Epidermal melanocyte (primary cell): ENCODE results near the gene BHMT2.

ENCODE experiments used
- DNase-seq: peaks from one replicate; pipeline ENCODE4 v3.0.0; 2011; ENCODE audit warnings: low spot score; ENCODE audit not compliant: insufficient read length

The BHMT2 gene, protein sequence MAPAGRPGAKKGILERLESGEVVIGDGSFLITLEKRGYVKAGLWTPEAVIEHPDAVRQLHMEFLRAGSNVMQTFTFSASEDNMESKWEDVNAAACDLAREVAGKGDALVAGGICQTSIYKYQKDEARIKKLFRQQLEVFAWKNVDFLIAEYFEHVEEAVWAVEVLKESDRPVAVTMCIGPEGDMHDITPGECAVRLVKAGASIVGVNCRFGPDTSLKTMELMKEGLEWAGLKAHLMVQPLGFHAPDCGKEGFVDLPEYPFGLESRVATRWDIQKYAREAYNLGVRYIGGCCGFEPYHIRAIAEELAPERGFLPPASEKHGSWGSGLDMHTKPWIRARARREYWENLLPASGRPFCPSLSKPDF

DNA sequence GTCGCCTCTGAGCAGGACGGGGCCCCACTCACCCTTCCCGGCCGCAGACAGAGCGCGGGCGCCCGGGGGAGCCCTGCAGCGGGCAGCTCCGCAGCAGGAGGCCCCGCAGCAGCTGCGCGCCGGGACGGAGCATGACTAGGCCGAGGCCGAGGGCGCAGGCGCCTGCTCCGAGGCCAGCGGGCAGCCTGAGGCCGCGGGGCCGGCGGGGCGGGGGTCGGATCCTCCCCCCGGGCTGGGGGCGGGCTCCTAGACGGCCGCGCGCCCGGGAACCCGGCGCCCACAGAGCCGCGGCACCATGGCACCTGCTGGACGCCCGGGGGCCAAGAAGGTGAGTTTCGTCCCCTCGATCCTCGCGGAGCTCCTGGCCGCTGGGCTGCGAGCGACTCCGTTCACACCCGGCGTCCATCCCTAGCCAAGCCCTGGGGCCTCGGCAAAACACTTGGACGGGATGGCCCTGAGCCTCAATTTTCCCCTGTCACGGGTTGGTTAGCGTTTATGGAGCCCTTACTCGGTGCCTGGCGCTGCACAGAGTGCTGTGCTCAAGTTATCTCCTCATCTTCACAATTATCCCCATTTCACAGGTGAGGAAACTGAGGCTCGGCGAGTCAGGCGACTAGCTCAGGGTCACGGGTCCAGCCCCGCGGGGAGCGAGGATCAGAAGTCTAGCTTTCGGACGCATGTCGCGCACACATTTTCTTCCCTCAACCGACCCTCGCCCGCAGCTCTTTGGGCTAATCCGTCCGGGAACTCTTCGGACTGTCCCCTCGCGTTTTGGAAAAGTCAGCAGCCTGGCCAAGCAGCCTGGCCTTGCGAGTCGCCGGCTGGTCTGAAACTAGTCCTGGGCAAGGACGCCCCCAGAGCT, at the start of gene BHMT2, which contains the start of gene DMGDH:
TSS of gene BHMT2 (plus strand) at position 280 of the 862 bp plus-strand sequence. CDS start at position 296, 16 bp downstream.
TSS of gene DMGDH (minus strand) at position 187 of the 862 bp plus-strand sequence. CDS start at position 133, 54 bp downstream.
- DNase-seq = peak; percentile 30

DNA sequence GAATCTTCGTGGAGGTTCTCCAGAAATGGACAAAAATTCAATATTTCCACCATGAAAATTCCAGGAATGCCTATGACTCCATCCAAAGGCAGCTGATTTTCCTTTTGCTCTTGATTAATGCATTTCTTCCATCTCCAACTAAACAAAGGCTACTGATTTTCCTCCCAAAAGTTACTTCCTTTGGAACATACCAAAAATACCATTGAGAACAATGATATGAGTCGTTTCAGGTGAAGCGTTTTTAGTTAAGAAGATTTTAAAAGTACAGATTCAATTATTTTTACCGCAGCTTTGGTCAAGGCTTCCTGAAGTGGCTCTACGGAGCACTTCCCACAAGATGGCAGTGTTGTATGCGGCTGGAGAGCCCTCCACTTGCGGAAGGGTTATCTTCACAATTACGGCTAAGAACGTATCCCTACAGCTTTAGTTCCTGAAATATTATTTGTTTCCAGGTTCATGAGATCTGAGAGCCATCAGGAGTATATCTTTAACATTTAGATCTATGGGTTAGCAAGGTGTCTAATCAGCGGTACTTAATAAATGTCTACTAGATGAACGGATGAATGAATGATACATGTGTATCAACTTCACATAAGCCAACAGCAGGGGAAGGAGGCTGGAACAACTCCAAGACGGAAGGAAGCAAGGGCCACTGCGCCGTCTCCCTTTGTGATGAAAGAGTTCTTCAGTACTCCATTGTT, 48.6 kb upstream of the BHMT2 start:
- peak; percentile 32 for DNase-seq

DNA sequence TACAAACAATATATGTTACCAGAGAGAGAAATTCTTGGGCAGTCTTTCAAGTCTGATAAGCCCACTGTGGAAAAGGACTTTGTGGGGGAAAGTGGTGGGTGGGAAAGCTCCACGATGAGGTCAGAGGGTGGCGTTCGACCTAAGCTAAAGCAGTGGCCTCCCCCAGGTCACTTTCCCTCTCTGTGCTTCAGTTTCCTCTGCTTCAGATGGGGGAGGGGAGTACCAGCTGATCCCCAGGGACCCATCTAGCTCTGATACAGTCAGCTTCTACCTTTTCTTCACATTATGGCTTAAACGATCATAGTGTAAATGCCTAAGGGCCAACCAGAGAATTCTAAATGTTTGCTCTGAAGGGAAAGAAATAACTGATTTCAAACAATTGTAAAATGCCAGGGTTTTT, 47.8 kb upstream of the BHMT2 start:
- no peak for DNase-seq

DNA sequence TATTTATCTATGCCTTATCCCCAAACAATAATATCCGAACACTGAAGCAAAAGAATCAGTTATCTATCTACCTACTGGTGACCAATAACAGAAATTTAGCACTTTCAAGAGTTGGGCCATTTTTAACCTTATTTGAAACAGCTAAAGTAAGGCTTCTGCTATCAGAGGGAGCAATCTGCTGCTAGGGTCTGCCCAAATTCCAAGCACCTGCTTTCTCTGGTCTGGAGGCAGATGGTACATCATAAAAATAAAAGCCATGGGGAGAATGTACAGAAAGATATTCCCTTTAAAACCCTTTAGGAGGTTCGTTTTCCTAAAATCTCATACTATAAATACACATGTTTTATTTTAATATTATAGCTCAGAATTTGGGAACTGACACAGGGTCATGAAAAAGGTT, 46.8 kb upstream of the BHMT2 start:
- DNase-seq = no peak

DNA sequence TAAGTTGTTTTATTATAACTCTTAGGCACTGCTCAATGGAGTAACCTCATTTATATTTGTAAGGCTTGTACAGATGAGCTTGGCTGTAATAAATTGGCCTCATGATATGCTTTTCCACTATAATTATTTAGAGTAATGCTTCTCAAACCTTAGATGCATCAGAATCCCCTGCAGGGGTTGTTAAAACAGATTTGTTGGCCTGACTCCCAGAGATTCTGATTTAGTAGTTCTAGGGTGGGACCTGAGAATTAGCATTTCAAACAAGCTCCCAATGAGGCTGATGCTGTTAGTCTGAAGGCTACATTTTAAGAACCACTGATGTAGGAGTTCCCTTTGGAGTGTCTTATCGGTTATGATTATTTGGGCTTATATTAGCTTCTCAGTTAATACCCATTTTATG, 46.2 kb upstream of the BHMT2 start:
- no peak for DNase-seq

DNA sequence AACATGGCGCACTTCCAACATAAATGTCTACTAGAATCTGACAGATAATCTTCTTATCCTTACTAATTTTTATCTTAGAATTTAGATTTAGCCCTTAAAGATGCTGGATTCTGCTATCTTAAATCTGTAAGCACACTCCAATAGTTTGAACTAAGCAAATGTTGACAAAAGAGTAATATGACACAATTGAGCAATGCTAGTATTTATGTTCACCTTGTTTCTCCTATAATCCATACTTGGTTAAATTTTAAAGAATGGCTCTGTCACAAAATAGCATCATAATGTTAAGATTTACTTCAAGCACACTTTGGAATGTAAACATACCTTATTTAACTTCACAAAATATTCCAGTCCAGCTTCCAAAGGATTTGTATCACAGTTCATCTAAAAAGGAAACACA, 45.6 kb upstream of the BHMT2 start:
- no peak for DNase-seq

DNA sequence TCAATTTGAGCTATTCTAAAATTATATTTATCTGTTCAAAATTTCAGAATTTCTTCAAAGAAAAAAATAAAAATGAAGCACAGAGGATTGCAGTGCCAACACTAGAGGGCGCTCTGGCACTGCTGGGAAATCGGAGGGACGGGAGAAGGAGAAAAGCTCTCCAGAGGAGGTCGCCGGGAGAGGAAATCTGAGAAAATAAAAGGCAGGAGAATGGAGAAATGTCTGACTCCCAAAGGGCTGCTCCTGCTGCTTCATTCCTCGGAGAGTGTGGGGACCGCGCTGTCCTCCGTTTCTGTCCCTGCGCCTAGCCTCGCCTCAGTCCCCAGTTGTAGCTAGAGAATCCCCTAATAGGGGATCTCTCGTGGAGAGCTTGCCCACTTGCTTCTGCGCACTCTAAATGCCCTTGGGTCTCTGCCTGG, 44.5 kb upstream of the BHMT2 start:
- DNase-seq = peak; percentile 43

DNA sequence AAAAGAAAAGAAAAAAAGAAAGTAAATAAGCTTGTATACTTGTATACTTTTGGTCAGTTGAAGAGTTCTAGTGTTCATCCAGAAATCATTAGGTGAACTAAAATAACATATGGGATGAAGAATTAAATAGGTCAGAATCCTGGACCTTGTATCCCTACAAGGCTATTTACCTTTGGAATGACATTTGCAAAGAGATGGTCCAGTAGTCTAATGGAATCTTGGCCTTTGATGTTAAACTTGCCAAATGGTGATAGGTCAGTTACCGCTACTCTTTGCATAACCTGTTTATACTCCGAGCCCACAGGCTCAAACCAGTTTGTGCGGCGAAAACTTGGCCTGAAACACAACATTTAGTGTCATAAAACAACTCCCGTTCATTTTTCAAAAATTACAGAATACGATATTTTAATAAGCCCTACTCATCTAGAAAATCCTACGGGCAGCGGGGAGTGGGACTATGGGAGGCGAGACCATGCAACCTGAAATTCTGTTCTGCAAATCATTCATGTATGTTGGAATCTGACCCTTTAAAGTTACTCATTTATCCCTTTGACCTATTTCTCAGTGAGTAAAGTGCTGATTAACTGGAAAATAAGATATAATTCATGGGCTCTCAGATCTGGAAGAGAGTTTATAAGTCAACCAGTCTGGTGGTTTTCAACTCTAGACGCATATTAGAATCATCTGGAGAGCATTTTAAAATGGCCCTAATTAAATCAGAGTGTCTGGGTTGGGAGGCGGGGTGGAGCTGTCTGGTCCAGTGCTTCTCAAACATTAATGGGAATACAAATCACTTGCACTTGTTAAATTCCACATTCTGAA, 38.7 kb upstream of the BHMT2 start:
- DNase-seq = no peak

DNA sequence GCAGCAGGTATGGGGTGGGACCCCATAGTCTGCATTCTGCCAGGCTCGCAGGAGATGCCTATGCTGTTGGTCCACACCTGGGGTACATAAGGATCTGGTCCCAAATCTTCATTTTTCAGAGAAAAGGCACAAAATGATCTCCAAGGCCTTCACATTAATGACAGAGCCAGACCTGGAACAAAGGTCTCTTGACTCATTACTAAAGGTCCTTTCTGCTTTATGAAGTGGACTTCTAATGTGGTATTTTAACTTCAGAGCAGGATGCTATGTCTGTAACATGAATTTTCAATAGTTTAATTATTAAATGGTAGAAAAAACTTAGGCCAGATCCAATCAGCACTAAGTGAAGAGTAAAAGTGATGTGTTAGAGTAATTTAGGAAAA, 38.1 kb upstream of the BHMT2 start:
- DNase-seq = no peak

DNA sequence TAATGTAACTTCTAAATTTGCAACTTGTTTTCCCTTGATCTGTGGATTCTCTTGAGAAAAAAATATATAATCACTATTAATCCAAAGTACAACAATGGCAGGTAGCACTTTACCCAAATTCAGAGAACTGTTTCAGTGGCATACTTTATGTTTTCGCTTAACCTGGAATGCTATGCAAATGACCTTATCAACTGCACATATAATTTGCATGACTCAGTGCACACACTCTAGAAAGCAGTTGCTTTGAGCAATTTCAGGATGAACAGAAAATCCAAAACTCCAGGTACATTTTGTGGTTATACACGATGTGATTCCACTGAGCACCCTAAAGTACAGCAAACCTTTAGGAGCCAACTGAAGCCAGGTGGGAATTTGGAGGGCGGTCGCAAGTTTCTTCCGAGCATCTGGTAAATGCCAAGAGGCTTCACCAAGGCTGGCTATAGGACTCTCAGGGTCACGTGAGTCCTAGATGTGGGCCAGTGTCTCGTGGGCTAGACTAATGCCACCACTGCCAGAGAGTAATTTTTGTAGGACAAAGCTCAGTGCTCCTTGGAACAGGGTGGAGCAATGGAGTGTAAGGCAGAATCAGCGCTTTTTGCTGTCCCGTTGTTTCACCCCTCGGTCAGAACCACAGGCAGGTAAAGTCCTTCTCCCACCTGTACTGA, 37.4 kb upstream of the BHMT2 start:
- no peak for DNase-seq

DNA sequence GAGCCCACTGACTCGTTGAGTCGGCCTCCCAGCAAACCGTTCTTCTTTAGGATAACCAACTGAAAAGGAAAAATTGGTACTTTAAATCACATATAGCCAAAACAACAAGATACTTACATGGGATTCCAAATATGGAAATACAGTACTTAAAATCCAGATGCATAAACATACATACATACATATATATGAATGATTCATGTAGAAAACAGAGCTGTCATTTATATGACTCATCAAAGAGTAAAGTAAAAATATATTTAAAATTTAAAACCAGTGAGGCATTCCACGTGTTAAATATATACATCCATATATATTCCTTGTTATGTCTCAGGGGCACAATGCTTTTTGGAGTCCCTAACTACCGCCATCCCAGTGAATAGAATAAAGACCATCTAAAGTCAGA, 36.8 kb upstream of the BHMT2 start:
- no peak for DNase-seq

DNA sequence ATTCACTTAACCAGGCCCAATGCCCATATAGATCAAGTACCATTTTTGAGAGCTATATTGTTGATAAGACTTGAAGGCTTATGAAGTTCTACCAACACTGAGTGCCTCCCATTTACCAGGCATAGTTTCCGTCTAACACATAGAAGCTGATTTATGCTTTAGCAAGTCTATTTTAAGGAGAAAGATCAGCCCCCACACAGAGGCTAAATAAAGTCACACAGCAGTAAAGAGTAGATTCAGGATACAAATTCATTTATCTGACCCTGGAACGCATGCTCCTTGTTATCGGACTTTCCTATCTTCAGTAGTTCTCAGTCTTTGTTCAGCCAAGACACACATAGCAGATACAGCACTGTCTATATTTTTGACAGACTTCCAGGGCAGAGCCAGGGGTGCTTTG, 34.3 kb upstream of the BHMT2 start:
- no peak for DNase-seq

DNA sequence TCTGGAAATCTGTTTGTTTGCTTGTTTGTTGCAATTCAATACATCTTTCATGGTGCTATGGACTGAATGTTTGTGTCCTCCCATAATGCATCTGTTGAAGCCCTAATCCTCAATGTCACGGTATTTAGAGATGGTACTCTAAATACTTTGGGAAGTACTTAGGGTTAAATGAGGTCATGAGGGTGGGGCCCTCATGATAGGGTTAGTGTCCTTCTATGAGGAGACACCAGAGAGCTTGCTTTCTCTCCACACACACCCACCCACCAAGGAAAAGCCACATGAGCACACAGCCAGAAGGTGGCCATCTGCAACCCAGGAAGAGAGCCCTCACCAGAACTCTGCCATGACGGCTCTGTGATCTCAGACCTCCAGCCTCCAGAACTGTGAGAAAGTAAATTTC, 32.8 kb upstream of the BHMT2 start:
- DNase-seq = no peak

DNA sequence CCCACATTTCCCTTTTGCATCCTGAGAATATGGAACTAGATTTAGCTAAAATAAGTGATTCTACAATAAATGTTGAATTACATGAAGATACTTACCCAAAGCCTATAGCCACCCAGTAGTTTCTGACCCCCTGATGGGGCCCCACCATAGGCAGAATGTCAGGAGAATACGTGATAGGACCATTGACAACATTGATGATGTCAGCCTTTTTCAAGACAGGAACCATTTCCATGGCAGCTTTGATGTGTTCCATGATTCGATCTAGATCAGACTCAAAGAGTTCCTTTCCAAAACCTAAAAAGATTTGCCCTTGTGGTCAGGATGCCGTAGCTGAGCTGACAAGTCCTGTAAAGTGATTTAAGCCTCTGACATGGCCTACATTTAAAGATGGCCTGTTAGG, 27.4 kb upstream of the BHMT2 start:
- DNase-seq = no peak

DNA sequence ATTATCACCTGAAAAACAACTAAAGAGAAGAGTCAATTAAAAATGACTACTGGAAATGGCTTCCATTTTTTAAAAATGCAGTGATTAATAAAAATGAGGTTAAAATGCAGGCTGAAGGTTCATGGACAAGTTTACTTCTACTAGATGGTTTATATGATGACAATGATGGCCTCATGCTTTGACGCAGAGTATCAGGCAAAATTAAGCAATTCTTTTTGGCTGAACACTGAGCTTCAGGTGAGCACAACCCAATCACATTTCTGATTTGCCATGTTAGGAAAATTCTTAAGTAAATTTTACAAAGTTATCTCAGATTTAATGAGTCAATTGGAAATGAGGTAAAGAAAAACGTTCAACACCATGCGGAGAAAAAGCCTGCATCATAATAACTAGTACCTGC, 22.4 kb upstream of the BHMT2 start:
- no peak for DNase-seq

DNA sequence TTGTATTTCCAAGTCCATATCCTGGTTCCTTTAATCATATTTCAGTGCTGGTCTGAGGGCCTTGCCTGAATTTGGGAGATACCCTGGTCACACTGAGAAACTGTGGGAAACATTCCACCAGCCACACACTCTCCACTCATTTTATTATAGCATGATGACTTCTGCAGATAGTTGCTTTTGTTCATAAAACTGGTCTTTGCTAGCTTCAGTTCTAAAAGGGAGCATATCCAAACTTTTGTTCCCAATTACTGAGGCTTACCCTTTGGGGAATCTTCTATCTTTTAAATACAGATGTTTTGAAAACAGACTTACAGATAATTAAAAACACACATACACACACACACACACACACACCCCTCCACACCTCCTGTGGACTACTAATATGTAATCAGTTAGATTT, 21.1 kb upstream of the BHMT2 start:
- no peak for DNase-seq

DNA sequence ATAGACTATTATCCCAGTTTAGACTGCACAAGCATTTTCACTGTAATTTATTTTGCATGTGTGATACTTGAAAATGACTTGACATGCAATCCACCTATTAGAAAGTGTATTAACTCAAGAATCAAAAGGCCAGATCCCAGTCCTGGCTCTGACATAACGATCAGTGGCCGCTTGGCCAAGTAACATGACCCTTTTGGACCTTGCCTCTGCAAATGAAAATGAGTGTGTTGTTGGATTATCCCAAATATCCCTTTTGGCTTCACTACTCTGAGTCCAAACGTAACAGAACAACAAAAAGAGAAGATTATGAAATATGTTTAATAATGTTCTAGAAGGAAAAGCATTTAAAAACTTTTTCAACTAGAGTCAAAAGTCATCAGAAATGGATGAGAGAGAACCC, 19.1 kb upstream of the BHMT2 start:
- no peak for DNase-seq

DNA sequence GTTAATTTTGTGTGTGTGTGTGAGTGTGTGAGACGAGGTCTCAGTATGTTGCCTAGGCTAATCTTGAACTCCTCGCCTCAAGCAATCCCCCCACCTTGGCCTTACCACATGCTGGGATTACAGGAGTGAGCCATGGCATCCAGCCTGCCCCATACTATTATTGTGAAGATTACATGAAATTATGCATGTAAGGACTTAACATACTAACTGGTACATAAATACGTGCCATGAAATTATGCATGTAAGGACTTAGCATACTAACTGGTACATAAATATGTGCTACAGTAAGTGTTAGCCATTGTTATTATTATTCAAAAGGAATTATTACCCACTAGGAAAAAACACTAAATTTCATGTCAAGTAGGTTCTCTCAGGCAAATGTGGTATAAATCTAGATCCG, 16.2 kb upstream of the BHMT2 start:
- no peak for DNase-seq

DNA sequence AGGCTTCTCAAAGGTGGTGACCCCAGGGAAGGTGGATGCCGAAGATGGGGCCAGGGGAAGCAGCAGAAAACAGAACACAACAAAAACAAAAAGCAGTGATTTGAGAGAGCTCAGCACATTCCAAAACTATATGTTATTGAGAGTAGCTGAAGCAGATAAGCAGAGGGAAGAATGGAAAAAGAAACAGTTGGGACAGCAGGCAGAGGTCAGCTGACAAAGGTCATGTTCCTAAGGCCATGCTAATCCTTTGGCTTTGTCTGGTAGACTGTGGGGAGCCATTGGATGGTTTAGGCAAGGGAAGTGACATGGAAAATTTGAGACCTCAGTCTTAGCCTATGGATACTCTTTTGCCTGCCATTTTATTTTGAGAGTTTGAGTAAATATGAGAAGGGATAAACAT, 14.6 kb upstream of the BHMT2 start:
- no peak for DNase-seq

DNA sequence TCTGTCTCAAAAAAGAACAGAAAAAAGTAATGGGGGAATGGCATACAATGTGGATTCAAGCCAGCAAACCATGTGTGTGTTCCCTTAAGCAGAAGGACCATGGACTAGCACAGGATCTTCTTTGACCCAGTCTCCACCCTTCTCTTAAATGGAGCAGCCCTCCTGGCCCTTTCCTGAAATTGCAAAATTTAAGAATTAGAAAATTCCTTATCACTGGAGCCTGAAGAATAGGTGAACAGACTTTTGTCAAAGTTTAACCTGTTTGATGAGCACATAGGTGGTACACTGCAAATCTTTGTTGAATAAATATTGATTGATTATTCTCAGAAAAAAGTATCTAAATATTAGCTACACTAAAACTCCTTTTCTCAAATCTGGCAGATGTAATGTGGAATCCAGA, 12.7 kb upstream of the BHMT2 start:
- DNase-seq = no peak

DNA sequence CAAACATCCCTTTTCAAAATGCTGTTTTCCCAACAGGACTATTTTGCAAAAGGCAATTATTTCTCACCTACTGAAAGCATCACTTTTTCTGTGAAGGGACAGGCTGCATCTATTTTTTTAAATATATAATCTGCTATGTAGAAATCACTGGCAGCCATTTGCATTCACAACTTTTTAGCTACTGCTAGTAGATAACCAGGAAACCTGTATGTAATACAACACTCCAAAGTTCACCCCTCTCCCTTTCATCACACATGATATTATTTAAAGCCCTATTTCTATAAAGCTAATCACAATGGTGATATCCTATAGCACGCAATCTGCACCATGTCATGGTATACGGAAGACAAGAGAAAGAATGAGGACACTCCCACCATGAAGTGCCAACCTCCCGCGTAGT, 9.9 kb upstream of the BHMT2 start:
- DNase-seq = no peak
